GM21619 (cell line): Measurements from ENCODE around the gene DAB2IP.

ENCODE experiments used
- ATAC-seq: cut with Tn5 transposase; IDR thresholded peaks from one replicate; pipeline ENCODE4 v1.9.1; 2021; ENCODE audit not compliant: unreplicated experiment

DAB2IP gene

DNA sequence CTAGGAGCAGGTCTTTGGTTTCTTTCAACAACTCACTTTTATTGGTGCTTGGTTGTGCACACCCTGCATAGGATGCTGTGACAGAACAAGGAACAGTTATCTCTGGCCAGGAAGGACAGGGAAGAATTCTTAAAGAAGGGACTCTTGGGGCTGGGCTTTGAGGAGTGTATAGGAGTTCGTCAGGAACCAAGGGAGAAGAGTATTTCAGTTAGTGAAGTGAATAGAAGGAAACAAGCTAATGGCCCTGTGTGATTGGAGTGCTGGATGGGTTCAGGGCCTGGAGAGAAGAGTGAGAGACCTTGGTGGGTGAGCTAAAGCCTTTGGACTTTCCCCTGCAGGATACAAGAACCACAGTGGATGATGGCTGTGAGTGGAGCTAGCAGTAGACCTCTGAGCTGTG lies 32.2 kb downstream of the DAB2IP start:
- no peak for ATAC-seq

DNA sequence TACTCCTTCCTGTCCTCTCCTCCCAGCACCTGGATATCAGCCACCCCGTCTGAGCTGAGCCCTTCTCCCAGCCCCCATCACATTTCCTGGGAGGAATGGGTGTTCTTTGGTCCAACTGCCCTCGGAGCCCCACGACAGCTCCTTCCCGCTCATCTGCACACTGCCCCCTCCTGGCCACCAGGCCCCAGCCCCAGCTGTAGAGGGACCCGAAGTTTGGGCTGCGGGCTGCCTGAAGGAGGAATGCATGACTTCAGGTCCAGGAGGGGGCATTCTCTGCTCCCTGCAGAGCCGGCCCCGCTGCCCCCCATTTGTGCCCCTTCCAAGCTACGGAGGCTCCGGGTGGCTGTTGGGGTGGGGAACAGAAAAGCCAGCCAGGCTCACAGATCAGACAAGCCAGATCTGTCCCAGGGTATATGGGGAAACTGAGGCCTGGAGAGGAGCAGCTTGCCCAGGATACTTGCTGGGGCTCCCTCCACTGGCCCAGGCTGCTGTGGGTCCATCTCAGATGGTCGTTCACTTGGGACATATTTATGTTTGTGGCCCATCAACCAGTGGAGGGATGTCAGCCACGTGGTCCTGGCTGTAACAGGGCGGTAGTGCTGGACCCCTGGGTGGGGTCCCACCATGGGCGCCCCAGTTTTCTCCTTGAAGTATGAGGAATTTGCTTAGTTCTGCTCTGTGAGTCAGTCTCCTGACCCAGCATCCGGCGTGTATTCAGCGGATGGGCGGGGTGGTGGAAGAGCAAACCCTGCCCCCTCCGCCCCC lies 33.1 kb downstream of the DAB2IP start:
- no peak for ATAC-seq

DNA sequence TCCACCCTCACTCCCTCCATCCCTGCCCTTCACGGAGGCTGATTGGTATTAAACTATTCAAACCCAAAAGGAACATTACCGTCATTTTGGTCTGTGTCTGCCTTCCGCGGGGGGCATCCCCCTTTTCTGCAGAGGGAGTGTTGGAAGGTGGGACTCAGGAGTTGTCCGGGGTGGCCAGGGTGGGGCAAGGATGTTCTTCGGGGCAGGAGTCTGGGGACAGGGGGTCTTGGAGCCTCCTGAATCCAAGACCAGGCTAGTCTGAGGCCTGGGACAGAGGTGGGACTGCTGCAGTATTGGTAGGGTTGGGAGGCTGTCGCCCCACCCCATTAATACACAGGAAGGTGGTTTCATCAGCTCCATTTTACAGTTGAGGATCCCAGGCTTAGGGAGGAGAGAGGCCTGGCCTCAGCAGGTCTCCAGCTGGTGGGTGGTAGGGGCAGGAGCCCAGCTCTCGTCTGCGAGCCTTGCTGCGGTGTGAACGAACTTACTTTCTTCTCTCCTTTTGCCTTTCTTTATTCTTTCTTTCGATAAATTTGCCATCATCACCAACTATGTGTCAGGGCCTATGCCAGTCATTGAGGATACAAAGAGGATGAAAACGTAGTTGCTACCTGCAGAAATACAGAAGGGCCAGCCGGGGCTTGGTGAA lies 33.8 kb downstream of the DAB2IP start:
- ATAC-seq = no peak

GRCh38 chr9:121685795-121686377 lies 34.5 kb downstream of the DAB2IP start:
- ATAC-seq = no peak

- ATAC-seq = peak; percentile 72
Observed at GRCh38 chr9:121686930-121687541, 35.6 kb downstream of the DAB2IP start.

GRCh38 chr9:121688146-121688680 lies 36.8 kb downstream of the DAB2IP start:
- ATAC-seq = no peak

GRCh38 chr9:121688681-121689080 lies 37.2 kb downstream of the DAB2IP start:
- ATAC-seq = no peak

DNA sequence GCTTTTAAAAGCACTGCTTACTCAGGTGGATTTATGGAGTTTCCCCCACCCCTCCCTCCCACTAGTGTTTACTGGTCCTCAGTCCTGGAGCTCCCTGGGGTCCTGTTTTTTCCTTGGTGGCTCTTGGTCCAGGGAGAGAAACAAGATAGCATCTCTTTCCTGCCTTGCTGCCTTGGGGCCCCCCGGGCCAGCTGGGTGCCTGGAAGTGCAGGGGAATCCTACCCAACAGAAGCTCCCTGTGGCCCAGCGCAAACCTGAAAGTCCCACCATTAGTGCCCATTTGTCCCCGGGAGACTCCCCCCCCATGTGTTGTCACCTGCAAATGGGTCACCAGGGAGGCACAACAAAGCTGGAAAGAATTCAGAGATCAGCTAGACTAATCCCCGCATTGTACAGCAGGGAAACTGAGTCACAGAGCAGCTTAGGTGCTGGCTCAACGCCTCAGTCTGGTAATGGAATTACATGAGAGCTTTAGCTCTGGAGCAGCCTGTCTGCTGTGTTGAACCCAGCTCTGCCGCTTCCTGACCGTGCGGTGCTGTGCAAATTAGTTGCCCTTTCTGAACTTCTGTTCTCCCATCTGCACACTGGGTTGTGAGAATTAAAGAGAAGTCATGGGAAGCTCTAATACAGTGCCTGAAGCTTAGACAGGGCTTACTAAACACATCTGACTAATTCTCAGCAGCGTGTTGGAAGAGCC lies 38.2 kb downstream of the DAB2IP start:
- ATAC-seq = no peak

DNA sequence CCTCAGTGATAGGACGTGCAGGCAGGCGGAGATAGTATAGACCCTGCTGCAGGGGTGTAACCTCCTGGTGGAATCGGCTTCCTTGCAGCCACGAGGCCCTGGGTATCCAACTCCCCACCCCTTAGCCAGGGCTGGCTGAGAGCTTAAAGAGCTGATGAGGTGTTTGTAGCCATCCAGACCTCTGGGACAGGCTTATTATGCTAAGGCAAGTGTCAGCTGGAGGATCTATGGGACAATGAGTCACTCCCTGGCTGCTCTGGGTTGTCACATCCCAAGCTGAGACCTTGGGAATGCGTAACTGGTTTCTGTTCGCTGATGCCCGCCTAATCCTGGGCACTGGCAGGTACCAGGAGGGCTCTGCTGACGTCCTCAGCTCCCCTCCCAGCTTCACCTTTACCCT lies 38.9 kb downstream of the DAB2IP start:
- ATAC-seq = no peak

DNA sequence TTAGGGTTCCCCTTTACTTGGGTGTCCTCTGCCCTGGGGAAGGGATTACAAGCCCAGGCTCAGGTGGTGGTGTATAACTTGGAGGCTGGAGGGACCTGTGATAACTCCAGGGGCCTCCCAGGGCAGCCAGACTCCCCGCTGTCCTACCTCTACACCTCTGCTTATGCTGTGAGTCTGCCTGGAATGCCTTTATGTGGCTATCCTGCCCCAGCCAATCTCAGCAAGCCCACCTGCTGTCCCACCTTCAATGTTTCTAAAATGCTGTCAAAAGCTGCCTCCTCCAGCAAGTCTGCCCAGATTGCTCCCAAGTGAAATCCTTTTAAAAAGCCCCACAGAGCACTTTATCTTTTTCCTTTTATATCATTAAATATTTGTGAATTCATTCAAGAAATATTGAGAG lies 39.3 kb downstream of the DAB2IP start:
- ATAC-seq = no peak

GRCh38 chr9:121691890-121692289 lies 40.5 kb downstream of the DAB2IP start:
- ATAC-seq = no peak

- ATAC-seq = no peak
Observed at GRCh38 chr9:121692606-121693387, 41.4 kb downstream of the DAB2IP start.

DNA sequence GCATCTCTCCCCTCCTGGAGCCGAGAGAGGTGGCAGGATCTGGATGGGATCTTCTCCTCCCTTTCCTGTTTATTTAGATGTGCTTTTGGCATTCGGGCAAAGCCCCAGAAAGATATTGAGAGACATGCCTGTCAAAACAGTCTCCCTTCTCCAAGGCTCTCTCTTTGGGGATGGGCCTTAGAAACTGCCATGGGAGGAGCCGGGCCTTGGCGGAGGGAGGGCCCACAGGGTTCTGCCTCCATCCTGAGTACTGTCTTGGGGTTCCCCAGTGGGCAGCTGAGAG lies 41.9 kb downstream of the DAB2IP start:
- no peak for ATAC-seq

GRCh38 chr9:121694001-121694400 lies 42.6 kb downstream of the DAB2IP start:
- ATAC-seq = no peak

- no peak for ATAC-seq
Observed at GRCh38 chr9:121694600-121694999, 43.2 kb downstream of the DAB2IP start.

GRCh38 chr9:121696930-121697329 lies 45.5 kb downstream of the DAB2IP start:
- no peak for ATAC-seq

DNA sequence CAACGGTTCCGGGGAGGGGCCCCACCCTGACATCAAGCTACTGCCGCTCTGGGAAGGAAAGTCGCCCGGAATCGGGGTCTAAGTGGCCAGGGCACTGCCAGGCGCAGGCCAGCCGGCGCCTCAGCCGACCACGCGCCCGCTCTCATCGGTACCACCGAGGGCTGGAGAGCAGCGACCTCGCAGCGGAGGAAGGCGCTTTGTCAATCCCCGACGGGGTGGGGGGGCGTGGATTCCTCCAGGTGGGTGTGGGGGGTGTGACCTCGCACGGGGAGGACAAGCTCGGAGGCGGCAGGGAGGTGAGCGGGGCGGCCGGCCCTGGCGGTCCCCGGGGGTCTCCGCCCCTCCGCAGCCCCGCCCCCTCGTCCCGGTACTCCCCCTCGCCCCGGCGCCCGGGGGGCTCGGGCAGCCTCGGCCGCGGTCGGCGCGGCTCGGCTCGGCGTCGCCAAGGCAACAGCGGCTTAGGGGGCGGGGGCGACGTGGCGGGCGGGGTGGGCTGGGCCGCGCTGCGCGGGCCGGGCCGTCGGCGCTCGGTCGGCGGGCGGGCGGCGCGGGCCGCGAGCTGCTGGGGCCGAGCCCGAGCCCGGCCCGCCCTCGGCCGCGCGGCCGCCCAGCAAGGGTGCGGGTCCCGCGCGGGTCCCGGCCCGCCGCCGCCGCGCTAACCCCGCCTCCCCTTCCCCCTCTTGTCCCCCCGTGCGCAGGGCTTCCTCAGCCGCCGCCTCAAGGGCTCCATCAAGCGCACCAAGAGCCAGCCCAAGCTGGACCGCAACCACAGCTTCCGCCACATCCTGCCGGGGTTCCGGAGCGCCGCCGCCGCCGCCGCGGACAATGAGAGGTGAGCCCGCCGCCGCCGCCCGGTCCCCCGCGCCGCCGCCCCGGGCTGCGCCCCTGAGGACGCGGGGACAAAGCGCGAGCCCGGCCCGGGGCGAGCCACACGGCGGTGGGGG lies 47.5 kb downstream of the DAB2IP start:
- peak; percentile 79 for ATAC-seq

DNA sequence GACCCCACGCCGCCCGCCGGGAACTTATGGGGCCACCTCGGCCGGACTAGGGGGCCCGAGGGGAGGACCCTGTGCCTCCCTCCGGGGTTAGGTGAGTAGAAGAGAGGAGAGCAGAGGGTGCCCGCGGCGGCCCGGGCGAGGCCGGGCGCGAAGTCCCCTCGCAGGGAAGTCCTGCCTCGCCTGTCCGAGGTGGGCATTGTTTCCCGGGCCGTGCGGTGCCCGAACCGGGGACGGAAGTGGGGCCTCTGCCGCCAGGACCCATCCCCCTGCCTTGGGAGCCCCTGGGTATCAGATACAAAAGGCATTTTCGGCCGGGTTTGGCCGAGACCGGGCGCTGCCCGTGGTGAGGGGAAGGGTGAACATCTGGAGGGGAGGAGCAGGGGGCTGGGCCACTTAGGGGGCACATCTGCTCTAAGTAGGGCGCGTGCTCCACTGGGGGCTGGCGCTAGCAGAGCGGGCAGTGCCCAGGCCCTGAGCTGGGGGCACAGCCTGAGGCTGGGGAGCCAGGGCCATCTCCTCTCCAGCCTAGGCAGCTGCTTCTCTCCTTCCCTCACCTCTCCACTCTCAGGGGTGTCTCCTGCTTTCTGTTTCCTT lies 48.2 kb downstream of the DAB2IP start:
- ATAC-seq = peak; percentile 25
